NCI-H2107 (cell line): ENCODE data around the gene CDH13.

ENCODE experiments used
- DNase-seq: peaks from one replicate; lab custom pipeline; 2025; lab: John Stamatoyannopoulos, UW

CDH13 gene

GRCh38 chr16:82628711-82629110 is 1.9 kb downstream of the CDH13 start:
- no peak for DNase-seq

GRCh38 chr16:82629441-82630027 is 2.8 kb downstream of the CDH13 start:
- DNase-seq: no peak

GRCh38 chr16:82630219-82630618 is 3.5 kb downstream of the CDH13 start:
- no peak for DNase-seq

- DNase-seq: no peak
Measured at GRCh38 chr16:82630688-82631087, 3.9 kb downstream of the CDH13 start.

GRCh38 chr16:82631701-82632685 is 5.2 kb downstream of the CDH13 start:
- no peak for DNase-seq

- no peak for DNase-seq
Measured at GRCh38 chr16:82633964-82634600, 7.3 kb downstream of the CDH13 start.

GRCh38 chr16:82634955-82635610 is 8.3 kb downstream of the CDH13 start:
- DNase-seq: no peak

GRCh38 chr16:82636485-82636884 is 9.7 kb downstream of the CDH13 start:
- DNase-seq: no peak

- DNase-seq: no peak
Measured at GRCh38 chr16:82636958-82637357, 10.2 kb downstream of the CDH13 start.

GRCh38 chr16:82638095-82638798 is 11.5 kb downstream of the CDH13 start:
- DNase-seq: no peak

- no peak for DNase-seq
Measured at GRCh38 chr16:82639263-82639662, 12.5 kb downstream of the CDH13 start.

GRCh38 chr16:82639666-82640336 is 13.0 kb downstream of the CDH13 start:
- DNase-seq: no peak

- DNase-seq: no peak
Measured at GRCh38 chr16:82641336-82641984, 14.7 kb downstream of the CDH13 start.

- no peak for DNase-seq
Measured at GRCh38 chr16:82643136-82643535, 16.4 kb downstream of the CDH13 start.

GRCh38 chr16:82643936-82644630 is 17.3 kb downstream of the CDH13 start:
- no peak for DNase-seq

GRCh38 chr16:82646504-82646903 is 19.7 kb downstream of the CDH13 start:
- DNase-seq: no peak

- no peak for DNase-seq
Measured at GRCh38 chr16:82649766-82650165, 23.0 kb downstream of the CDH13 start.

GRCh38 chr16:82650804-82651203 is 24.0 kb downstream of the CDH13 start:
- DNase-seq: no peak

- no peak for DNase-seq
Measured at GRCh38 chr16:82651921-82652601, 25.3 kb downstream of the CDH13 start.
